ENCODE measurements around the gene CERS1.

GRCh38 chr19:18858906-18859646 lies 36.9 kb downstream of the CERS1 start:
- TF ChIP-seq POLR2A (IDR thresholded peaks at IDR 0.05) = no peak
- TF ChIP-seq, protein P1, sequence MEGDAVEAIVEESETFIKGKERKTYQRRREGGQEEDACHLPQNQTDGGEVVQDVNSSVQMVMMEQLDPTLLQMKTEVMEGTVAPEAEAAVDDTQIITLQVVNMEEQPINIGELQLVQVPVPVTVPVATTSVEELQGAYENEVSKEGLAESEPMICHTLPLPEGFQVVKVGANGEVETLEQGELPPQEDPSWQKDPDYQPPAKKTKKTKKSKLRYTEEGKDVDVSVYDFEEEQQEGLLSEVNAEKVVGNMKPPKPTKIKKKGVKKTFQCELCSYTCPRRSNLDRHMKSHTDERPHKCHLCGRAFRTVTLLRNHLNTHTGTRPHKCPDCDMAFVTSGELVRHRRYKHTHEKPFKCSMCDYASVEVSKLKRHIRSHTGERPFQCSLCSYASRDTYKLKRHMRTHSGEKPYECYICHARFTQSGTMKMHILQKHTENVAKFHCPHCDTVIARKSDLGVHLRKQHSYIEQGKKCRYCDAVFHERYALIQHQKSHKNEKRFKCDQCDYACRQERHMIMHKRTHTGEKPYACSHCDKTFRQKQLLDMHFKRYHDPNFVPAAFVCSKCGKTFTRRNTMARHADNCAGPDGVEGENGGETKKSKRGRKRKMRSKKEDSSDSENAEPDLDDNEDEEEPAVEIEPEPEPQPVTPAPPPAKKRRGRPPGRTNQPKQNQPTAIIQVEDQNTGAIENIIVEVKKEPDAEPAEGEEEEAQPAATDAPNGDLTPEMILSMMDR (IDR thresholded peaks at IDR 0.05) = no peak
